Measurements from ENCODE around the gene RELL1. TPM values are rescaled to one million over a fixed set of nuclear protein-coding genes. Genes with fewer than 3 reads are reported as not detected.

The RELL1 gene
- total RNA-seq, 6 experiments from 2014 or later: 20.4 to 31.3 (median 28.9) TPM

DNA sequence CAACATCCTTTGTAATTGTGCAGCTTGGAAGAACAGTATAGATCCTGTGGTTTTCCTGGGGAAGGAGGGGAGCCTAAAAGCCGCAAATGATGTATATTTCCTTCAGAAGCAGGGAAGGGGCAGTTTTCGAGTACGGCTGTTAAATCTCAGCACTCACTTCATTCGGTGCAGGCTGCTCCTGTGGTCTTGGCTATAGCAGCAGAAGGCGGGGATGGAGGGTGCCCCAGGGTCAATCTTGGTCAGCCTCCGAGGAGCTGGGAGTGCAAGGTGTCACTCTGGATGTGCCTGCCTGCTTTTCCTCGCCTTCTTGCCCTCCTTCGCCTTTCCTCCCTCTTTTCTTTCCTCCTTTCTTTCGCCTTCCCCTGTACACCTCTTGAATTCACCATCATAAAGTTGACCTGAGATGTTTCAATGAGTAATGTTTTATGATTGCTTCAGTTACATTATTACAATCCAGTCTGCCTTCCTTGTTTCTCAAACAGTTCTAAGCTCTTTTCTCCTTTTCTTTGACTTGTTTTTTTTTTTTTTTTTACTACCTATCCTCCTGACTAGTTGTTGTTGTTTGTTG, 101.6 kb downstream of the RELL1 start:
- no peak for DNase-seq
- Mint-ChIP-seq H3K4me3 (no peak overlapping the region), H3K4me1 (ENCODE audit: low read depth) (no peaks in the 10 kb centered on the region), H3K36me3 (ENCODE audit: low read depth) (no peaks in the 10 kb centered on the region), H3K27me3 (ENCODE audit: insufficient read depth) (peaks cover 9% of the 10 kb centered on the region), H3K9me3 (peaks cover 7% of the 10 kb centered on the region; the same call in 1 of the 2 replicates), H3K27ac (no peak overlapping the region)
- TF ChIP-seq, protein P1, sequence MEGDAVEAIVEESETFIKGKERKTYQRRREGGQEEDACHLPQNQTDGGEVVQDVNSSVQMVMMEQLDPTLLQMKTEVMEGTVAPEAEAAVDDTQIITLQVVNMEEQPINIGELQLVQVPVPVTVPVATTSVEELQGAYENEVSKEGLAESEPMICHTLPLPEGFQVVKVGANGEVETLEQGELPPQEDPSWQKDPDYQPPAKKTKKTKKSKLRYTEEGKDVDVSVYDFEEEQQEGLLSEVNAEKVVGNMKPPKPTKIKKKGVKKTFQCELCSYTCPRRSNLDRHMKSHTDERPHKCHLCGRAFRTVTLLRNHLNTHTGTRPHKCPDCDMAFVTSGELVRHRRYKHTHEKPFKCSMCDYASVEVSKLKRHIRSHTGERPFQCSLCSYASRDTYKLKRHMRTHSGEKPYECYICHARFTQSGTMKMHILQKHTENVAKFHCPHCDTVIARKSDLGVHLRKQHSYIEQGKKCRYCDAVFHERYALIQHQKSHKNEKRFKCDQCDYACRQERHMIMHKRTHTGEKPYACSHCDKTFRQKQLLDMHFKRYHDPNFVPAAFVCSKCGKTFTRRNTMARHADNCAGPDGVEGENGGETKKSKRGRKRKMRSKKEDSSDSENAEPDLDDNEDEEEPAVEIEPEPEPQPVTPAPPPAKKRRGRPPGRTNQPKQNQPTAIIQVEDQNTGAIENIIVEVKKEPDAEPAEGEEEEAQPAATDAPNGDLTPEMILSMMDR (IDR thresholded peaks at IDR 0.05): no peak

DNA sequence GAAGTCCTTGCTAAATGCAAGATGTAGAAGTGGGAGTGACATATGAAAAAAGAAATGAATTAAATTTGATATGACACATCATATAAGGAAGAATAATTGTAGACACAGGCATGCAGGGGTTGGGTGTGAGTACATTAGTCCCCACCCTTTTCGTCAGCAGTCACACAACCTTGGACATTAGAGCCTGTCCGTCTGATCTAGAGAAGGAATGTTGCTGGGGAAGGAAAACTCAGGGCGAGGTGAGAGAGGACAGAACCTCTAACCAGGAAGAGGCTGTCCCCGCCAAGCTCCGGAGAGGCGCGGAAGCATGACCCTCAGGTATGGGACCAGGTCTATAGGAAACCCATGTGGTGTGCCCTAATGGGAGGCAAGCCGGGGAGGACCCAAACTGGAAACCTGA, 102.1 kb downstream of the RELL1 start:
- Mint-ChIP-seq H3K36me3 (ENCODE audit: low read depth) (no peaks in the 10 kb centered on the region), H3K27ac (no peak overlapping the region), H3K9me3 (peaks cover 8% of the 10 kb centered on the region; the same call in 1 of the 2 replicates), H3K27me3 (ENCODE audit: insufficient read depth) (peaks cover 6% of the 10 kb centered on the region), H3K4me1 (ENCODE audit: low read depth) (no peaks in the 10 kb centered on the region), H3K4me3 (no peak overlapping the region)
- no peak for DNase-seq
- TF ChIP-seq, protein P1 (IDR thresholded peaks at IDR 0.05): no peak

DNA sequence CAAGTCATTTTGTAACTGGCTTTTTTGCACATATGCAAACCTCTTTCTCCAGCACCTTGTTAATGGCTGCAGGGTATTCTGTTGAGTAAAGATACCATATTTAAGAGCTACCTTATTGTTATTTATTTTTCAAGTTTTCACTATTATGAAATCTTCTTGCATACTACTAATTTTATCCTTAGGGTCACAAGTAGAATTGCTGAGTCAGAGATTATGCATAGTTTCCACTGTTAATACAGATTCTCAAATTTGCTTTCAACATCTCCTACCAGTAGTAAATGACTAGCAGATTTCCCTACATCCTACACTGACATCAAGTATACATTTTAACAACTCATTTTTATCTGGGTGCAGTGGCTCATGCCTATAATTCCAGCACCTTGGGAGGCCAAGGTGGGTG, 112.6 kb downstream of the RELL1 start:
- H3K27me3 Mint-ChIP-seq (ENCODE audit: insufficient read depth): peaks cover 8% of the 10 kb centered on the region
- DNase-seq: no peak
- no peaks in the 10 kb centered on the region for H3K36me3 Mint-ChIP-seq (ENCODE audit: low read depth)
- H3K9me3 Mint-ChIP-seq: no peaks in the 10 kb centered on the region
- TF ChIP-seq, protein P1 (IDR thresholded peaks at IDR 0.05): no peak
- H3K4me1 Mint-ChIP-seq (ENCODE audit: low read depth): 0 out of 2 replicates have a peak, but pooled peaks cover under 1% of the 10 kb centered on the region
- H3K4me3 Mint-ChIP-seq: no peak overlapping the region
- H3K27ac Mint-ChIP-seq: no peak overlapping the region

DNA sequence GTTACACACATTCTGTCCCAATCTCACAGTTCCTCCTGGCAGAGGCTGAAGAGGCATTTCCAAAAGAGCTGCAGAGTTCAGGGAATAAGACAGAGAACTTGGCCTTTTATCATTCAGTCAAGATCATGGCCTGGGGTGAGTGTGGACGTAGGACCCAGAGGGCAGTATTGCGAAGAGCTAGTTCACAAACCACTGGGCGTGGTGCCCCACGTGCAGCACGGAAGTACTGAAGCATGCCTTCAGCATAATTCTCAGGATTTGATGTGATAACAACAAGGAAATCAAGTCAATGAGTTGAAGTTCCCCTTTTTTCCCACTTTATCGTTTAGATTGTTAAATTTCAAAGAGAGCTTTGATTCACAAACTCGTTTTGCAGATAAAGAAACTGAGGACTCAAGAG, 117.7 kb downstream of the RELL1 start:
- TF ChIP-seq, protein P1 (IDR thresholded peaks at IDR 0.05): no peak
- Mint-ChIP-seq H3K4me1 (ENCODE audit: low read depth) (peaks cover 15% of the 10 kb centered on the region), H3K27me3 (ENCODE audit: insufficient read depth) (peaks cover 8% of the 10 kb centered on the region), H3K36me3 (ENCODE audit: low read depth) (no peaks in the 10 kb centered on the region), H3K4me3 (no peak overlapping the region), H3K27ac (no peak overlapping the region), H3K9me3 (no peaks in the 10 kb centered on the region)
- DNase-seq: no peak

DNA sequence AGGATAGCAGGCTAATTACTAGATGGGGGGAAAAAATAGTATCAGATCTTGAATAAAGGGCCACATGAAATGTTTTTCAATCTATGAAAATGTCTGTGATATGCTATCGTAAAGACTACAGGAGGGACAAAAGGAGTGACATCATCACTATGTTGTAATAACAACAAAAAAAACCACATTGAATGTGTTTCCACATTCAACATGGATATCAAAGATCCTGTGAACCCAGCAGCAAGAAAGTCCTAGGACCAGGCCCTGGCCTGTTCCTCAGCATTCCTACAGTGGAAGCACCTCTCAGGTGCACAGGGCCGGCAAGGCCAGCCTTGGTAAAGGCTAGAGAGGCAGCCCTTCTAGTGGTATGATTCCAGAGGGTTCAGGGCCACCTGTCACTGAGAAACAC, 118.3 kb downstream of the RELL1 start:
- TF ChIP-seq, protein P1 (IDR thresholded peaks at IDR 0.05): no peak
- no peaks in the 10 kb centered on the region for H3K36me3 Mint-ChIP-seq (ENCODE audit: low read depth)
- peaks cover 8% of the 10 kb centered on the region for H3K27me3 Mint-ChIP-seq (ENCODE audit: insufficient read depth)
- no peaks in the 10 kb centered on the region for H3K9me3 Mint-ChIP-seq
- no peak for DNase-seq
- H3K27ac Mint-ChIP-seq: no peak overlapping the region
- H3K4me3 Mint-ChIP-seq: no peak overlapping the region
- H3K4me1 Mint-ChIP-seq (ENCODE audit: low read depth): peaks cover 22% of the 10 kb centered on the region

All from HFFc6 (cell line).